NCI-H2107 treated with DMSO at 0.1 percent for 48 hours (cell line): ENCODE results near the gene KDM3A.
"Not testable (repeated sequence)": the region's sequence is repeated elsewhere in the genome, so short reads cannot be mapped to it uniquely, and the experiment has no call there.

Source experiments
- DNase-seq: peaks from one replicate; lab custom pipeline; 2025; ENCODE audit not compliant: unreplicated experiment; lab: John Stamatoyannopoulos, UW

KDM3A gene

GRCh38 chr2:86471637-86472036, 30.5 kb downstream of the KDM3A start:
- no peak for DNase-seq

DNA sequence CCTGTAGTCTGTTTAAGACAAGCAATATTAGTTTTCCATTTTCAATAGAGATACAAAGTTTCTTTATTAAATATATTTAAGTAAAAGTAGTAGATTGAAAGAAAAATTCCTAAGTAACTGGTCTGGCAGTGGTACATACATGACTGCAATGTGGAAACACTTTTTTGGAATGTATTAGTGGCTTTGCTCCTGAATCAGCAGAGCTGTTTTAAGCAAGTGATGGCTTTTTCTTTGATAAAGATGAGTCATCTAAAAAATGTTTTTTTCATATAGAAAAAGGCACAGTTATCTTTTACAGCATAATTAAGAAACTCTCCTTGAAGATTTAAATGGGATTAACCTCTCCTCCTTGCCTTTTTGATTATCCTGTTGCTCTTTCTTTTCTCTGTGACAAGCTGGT, 34.9 kb downstream of the KDM3A start:
- no peak for DNase-seq

DNA sequence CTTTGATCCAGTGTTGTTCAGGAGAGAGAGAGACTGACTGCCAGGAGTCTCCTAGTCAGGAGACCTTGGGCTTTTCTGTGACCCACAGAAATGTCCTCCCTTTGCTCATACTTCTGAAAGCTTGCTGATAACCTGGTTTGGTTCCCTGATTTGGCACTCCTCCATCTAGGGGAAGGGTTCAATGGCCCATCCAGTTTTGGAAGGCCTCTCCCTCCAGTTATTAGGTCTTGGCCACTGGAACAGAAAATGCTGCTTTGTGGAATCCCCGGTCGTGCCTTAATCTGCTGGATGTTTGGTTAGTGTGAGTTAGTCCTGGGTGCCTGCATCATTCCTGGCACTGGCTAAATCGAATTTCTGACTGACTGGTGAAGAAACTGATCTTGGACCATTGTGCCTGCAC, 35.7 kb downstream of the KDM3A start:
- DNase-seq: no peak

- DNase-seq: no peak
Measured at GRCh38 chr2:86477349-86477748, 36.2 kb downstream of the KDM3A start.

DNA sequence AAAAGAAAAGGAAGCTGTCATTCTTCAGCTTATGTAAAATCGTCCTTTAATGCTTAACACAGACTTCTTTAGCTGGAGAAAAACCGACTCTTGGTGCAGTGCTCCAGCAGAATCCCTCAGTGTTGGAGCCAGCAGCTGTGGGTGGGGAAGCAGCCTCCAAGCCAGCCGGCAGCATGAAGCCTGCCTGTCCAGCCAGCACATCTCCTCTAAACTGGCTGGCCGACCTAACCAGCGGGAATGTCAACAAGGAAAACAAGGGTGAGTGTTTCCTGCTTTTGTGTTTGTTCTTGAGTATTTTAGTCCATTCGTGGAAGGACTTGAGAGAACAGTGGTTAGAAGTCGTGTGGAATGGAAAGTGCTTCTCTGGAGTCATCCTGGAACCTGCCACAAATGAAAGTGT, 38.9 kb downstream of the KDM3A start:
- DNase-seq: no peak

GRCh38 chr2:86482034-86482433, 40.9 kb downstream of the KDM3A start:
- DNase-seq: no peak

DNA sequence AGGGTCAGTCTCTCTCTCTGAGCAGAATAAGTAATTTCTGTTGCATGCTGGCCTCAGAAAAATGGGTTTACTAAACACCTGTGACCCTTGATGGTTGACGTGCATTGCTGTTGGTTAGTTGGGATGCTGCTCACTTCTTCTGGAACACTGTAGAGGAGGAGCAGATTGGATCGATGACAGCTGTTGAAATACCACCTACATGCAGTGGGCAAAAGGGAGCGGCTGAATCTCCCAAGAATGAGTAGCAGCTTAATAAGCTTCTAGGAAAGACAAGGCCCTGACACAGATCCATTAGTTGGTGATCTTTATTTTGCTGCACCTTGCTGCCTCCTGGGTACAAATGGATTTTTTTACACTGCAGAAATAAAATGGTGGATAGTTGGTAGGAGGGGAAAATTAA, 43.2 kb downstream of the KDM3A start:
- no peak for DNase-seq

DNA sequence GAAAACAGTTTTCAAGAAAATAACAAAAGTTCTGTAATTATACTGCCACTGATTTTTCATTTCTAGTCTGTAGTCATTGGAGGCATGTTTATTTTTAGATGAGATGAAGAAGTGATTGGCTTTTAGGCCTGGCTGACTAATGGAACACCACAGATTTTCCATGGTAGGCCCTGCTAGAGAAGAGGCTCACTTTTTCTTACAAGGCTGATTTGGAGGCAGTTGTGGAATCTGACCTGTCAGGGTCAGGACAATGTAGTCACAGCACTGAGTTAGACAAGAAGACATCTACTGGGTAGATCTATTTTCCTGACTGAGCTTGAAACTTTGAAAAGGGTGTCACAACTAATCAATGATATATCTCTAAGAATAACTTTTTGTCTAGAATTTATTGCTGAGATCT, 43.9 kb downstream of the KDM3A start:
- DNase-seq: no peak

- no peak for DNase-seq
Measured at GRCh38 chr2:86485802-86486201, 44.6 kb downstream of the KDM3A start.

DNA sequence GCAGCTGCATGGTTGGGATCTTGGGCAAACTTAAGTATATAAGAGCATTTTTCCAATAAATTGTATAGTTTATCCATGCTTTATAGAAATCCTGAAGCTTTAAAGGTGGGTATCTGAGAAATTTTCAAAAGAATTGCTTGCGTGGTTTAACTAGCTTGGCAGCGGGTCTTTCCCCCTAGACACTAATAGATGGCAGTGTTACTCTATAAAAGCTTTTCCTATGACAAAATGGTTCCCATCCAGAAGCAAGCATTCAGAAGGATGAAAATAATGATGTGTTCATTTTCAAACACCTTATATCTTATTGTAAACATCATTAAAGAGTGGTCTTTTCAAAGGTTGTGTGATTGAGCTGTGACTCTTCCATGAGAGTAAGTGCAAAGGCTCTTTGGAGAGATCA, 45.9 kb downstream of the KDM3A start:
- no peak for DNase-seq

GRCh38 chr2:86488561-86489250, 47.5 kb downstream of the KDM3A start:
- DNase-seq: no peak

GRCh38 chr2:86489542-86489941, 48.4 kb downstream of the KDM3A start:
- DNase-seq: no peak

DNA sequence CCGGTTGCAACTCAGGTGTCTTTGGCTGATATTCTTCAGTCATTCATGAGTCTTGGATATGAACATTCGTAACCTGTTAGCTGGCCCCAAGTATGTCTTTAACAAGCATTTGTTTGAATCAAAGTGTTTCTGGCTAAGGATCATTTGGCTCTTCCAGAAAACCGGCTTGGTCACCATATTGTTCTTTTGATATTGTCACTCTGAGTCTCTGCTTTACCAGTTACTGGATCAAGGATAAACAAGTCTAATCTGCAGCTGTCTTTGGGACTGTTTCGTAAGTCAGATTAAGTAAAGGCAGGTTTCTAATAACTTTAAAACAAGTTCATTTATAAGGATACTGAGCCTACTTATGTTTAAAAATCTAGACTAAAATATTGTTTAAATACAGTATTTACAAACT, 49.1 kb downstream of the KDM3A start:
- no peak for DNase-seq

DNA sequence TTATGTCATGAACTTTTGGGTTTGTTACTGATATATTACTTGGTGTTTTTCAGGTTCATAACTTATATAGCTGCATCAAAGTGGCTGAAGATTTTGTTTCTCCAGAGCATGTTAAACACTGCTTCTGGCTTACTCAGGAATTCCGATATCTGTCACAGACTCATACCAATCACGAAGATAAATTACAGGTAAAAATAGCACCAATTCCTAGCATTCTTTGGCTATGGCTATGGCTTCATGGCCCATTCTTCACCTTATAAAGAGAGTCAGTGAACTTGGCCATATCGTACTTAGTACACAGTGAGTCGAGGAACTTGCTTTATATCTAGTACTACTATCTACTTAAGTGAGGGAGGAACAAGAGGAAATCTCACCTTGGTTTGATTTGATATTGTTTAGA, 49.9 kb downstream of the KDM3A start:
- no peak for DNase-seq

DNA sequence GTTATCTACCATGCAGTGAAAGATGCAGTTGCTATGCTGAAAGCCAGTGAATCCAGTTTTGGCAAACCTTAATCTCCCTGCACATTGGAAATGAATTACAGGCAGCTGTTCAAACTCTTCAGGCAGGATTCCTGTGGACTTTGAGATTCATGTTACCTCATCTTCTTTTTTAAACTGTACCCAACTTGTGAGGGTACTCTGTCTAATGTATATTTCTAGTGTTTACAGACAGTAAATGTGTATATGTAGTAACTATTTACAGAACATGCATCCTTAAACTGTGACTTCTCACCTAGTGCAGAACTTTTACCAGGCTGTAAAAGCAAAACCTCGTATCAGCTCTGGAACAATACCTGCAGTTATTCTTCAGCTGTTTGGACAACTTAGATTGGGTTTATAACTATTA, 50.9 kb downstream of the KDM3A start:
- peak; percentile 6 for DNase-seq

DNA sequence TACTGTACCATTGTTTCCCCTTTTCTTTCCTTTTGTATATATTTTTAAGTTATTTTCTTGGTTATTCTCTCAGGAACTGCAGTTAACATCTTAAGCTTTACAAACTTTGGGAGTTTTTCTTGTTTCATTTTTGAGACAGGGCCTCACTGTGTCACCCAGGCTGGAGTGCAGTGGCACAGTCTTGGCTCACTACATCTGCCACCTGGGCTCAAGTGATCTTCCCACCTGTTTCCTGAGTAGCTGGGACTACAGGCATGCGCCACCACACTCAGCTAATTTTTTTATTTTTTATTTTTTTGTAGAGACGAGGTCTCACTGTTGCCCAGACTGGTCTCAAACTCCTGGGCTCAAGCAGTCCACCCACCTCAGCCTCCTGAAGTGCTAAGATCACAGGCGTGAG, 55.2 kb downstream of the KDM3A start:
- not testable (repeated sequence) for DNase-seq

- DNase-seq: no peak
Measured at GRCh38 chr2:86498468-86499260, 57.5 kb downstream of the KDM3A start.

- no peak for DNase-seq
Measured at GRCh38 chr2:86499326-86499725, 58.2 kb downstream of the KDM3A start.

DNA sequence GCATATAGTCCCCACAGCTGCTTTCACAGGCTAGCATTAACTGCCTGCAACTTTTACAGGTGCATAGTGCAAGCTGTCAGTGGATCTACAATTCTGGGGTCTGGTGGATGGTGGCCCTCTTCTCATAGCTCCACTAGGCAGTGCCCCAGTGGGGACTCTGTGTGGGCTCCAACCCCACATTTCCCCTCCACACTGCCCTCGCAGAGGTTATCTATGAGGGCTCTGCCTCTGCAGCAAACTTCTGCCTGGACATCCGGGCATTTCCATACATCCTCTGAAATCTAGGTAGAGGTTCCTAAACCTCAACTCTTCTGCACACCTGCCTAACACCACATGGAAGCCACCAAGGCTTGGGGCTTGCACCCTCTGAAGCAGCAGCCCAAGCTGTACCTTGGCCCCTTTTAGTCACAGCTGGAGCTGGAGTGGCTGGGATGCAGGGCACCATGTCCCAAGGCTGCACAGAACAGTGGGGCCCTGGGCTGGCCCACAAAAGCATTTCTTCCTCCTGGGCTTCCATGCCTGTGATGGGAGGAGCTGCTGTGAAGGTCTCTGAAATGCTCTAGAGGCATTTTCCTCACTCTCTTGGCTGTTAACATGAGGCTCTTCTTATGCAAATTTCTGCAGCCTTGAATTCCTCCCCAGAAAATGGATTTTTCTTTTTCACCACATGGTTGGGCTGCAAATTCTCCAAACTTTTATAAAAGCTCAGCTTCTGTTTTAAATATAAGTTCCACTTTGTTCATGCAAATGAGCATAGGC, 59.3 kb downstream of the KDM3A start:
- no peak for DNase-seq

DNA sequence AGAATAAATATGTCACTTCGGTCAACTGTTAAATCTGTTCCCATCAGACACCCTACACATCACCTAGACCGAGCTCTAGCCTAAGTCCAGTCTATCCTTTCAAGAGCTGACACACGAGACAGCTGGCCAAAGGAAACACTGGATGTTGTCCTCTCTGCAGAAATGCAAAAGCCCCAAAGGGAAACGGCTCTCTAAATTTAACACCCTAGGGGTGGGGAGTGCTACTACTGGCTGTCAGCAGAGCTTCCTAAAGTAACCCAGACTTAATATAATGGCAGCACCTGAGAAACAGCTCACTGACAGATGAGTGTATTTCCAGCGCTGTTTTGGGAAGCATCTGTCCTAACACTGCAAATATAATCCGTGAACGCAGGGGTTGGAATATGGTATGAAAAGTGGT, 66.4 kb downstream of the KDM3A start:
- DNase-seq: no peak

DNA sequence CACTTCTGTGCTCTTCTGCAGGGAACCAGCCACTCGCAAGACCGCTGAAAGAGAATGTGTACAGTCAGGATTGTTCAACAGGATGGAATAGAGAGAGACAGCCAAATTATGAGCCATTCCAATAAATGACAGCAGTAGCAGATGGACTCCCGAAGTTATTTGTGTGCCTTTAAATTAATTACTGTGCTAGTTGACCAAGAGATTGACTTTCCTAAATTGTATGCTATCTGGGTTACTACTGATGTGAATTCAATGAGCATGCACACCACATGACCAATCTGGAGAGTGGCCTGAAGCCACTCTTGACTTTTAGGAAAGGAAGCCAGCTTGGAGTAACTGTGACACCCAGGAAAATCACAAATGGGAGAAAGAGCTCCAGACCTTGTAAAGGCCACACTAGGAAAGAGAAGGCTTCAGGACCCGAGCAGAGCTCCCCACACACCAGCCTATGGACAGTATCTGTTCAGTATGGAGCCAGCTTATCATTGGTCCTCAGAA, 69.3 kb downstream of the KDM3A start:
- no peak for DNase-seq

DNA sequence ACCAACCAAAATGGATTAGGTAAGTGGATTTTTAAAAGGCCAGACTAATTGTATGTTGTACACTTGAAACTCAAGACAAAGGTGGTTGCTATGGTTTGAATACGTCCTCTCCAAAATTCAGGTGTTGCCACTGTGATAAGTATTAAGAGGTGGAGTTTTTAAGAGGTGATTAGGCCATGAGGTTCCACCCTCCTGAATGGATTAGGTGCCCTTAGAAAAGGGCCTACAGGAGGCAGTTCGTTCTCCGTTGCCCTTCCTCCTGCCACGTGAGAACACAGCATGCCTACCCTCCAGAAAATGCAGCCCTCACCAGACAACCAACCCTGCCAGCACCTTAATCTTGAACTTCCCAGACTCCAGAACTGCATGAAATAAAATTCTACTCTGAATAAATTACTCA, 70.9 kb downstream of the KDM3A start:
- peak; percentile 3 for DNase-seq
